CD14-positive monocyte (primary cell): ENCODE data around the gene KRTAP2-2. TPM values are rescaled to one million over a fixed set of nuclear protein-coding genes. Genes with fewer than 3 reads are reported as not detected.
A peak's percentile ranks its signal among the peaks of the same experiment; 100 is the strongest.
"Not testable (repeated sequence)": the region's sequence is repeated elsewhere in the genome, so short reads cannot be mapped to it uniquely, and the experiment has no call there.

Source experiments
- DNase-seq, 3 donors: peaks; one replicate each; pipeline ENCODE4 v3.0.0-alpha.2; 2011 to 2022
- H2AFZ ChIP-seq: 2 replicates; pipeline ENCODE4 v1.6.0; 2012; ENCODE audit warnings: mild to moderate bottlenecking, low read depth, low read length, inconsistent platforms; ENCODE audit not compliant: insufficient read depth, poor library complexity, severe bottlenecking
- H3K27ac ChIP-seq, 2 donors: 1 replicate in 1 of 2; 2 replicates in 1 of 2; pipeline ENCODE4 v1.5.1; 2012 to 2013; ENCODE audit warnings: low read length in 2 of 2, control low read depth in 1 of 2, inconsistent platforms in 1 of 2, low read depth in 1 of 2, mild to moderate bottlenecking in 1 of 2
- H3K27me3 ChIP-seq, 2 donors: one replicate each; pipeline versions ENCODE4 v1.6.0 to v1.6.1; 2011 to 2013; ENCODE audit warnings: low read length in 2 of 2; ENCODE audit not compliant: control insufficient read depth in 2 of 2, insufficient read depth in 2 of 2
- H3K36me3 ChIP-seq, 2 donors: replicated peaks in 1 of 2; 1 replicate in 1 of 2; 2 replicates in 1 of 2; pipeline versions ENCODE4 v1.5.1 to v1.6.1; 2012 to 2013; ENCODE audit warnings: low read length in 2 of 2, control low read depth in 1 of 2, inconsistent platforms in 1 of 2, mild to moderate bottlenecking in 1 of 2; ENCODE audit not compliant: insufficient read depth in 2 of 2, control insufficient read depth in 1 of 2
- H3K4me1 ChIP-seq, 2 donors: 1 replicate in 1 of 2; 2 replicates in 1 of 2; pipeline versions ENCODE4 v1.5.1 to v1.6.1; 2012 to 2013; ENCODE audit warnings: low read length in 2 of 2, control low read depth in 1 of 2, inconsistent platforms in 1 of 2, mild to moderate bottlenecking in 1 of 2, moderate library complexity in 1 of 2; ENCODE audit not compliant: insufficient read depth in 2 of 2, control insufficient read depth in 1 of 2
- H3K4me2 ChIP-seq: replicated peaks from 2 replicates; pipeline ENCODE3; 2012; ENCODE audit warnings: low read length, moderate library complexity, mild to moderate bottlenecking; ENCODE audit not compliant: poor library complexity, severe bottlenecking; ENCODE audit errors: extremely low read depth
- H3K4me3 ChIP-seq, 3 experiments: fragments of 200-600 bp in 1 of 3; sonication (generic) in 1 of 3; replicated peaks in 1 of 3; 1 replicate in 2 of 3; 2 replicates in 1 of 3; pipeline ENCODE4 v1.5.1; 2011 to 2013; ENCODE audit warnings: low read length in 3 of 3, mild to moderate bottlenecking in 3 of 3, control low read depth in 2 of 3, low read depth in 2 of 3, inconsistent platforms in 1 of 3, moderate library complexity in 1 of 3
- H3K79me2 ChIP-seq: 2 replicates; pipeline ENCODE4 v1.6.0; 2012; ENCODE audit warnings: mild to moderate bottlenecking, control low read depth, inconsistent platforms, low read length, moderate library complexity; ENCODE audit not compliant: insufficient read depth
- H3K9ac ChIP-seq: 2 replicates; pipeline ENCODE4 v1.6.0; 2017; ENCODE audit warnings: low read length, mild to moderate bottlenecking; ENCODE audit not compliant: insufficient read depth, poor library complexity, severe bottlenecking
- H3K9me3 ChIP-seq, 2 donors: replicated peaks in 1 of 2; 1 replicate in 1 of 2; 2 replicates in 1 of 2; pipeline versions ENCODE4 v1.5.1 to v1.6.1; 2012 to 2013; ENCODE audit warnings: low read length in 2 of 2, control low read depth in 1 of 2; ENCODE audit not compliant: control insufficient read depth in 1 of 2, insufficient read depth in 1 of 2
- H4K20me1 ChIP-seq: 2 replicates; pipeline ENCODE4 v1.6.0; 2012; ENCODE audit warnings: mild to moderate bottlenecking, low read length, control low read depth, moderate library complexity; ENCODE audit not compliant: insufficient read depth
- H3K27ac Mint-ChIP-seq, 7 donors: one replicate each; pipeline ENCODE4 v1.8.0; 2020; ENCODE audit warnings: mild to moderate bottlenecking in 7 of 7, mixed read lengths in 7 of 7, moderate library complexity in 6 of 7, inconsistent platforms in 2 of 7
- H3K27me3 Mint-ChIP-seq, 3 donors: one replicate each; pipeline ENCODE4 v1.8.0; 2021 to 2022; ENCODE audit warnings: low read depth in 3 of 3, mild to moderate bottlenecking in 3 of 3, mixed read lengths in 3 of 3, moderate library complexity in 3 of 3, inconsistent platforms in 1 of 3
- H3K36me3 Mint-ChIP-seq, 2 donors: one replicate each; pipeline ENCODE4 v1.8.0; 2020; ENCODE audit warnings: mixed read lengths in 2 of 2, inconsistent platforms in 1 of 2, mild to moderate bottlenecking in 1 of 2
- H3K4me1 Mint-ChIP-seq: one replicate; pipeline ENCODE4 v1.8.0; 2020; ENCODE audit warnings: mild to moderate bottlenecking, mixed read lengths
- H3K4me3 Mint-ChIP-seq, 2 donors: one replicate each; pipeline ENCODE4 v1.8.0; 2020; ENCODE audit warnings: mild to moderate bottlenecking in 2 of 2, mixed read lengths in 2 of 2, moderate library complexity in 1 of 2
- H3K9me3 Mint-ChIP-seq, 7 donors: one replicate each; pipeline ENCODE4 v1.8.0; 2020 to 2022; ENCODE audit warnings: mixed read lengths in 7 of 7, mild to moderate bottlenecking in 6 of 7, moderate library complexity in 6 of 7, inconsistent platforms in 2 of 7
- CTCF ChIP-seq: fragments of 200-600 bp; IDR thresholded peaks from one replicate; pipeline ENCODE4 v1.8.0; 2022; ENCODE audit warnings: antibody characterized with exemption, mild to moderate bottlenecking
- WGBS: methylation state at CpG from one replicate; pipeline ENCODE4 v1.1.5; 2013; ENCODE audit warnings: missing lambda C conversion rate; ENCODE audit not compliant: insufficient coverage; 5-methylcytosine and 5-hydroxymethylcytosine counted together
- intact Hi-C, 2 donors: fragments of 100-400 bp; cut with micrococcal nuclease; formaldehyde crosslinking; loops; one replicate each; pipeline versions ENCODE4 v1.15.0 to v1.15.1; 2023
- polyA plus RNA-seq, 3 donors: library from polyadenylated mRNA; depleted of rRNA in 1 of 3; unstranded in 2 of 3; stranded (reverse) in 1 of 3; fragments of 300-500 nt in 2 of 3; fragments of >200 nt in 1 of 3; fragmentation: Illumina TruSeq in 2 of 3; gene quantifications; 1 replicate in 2 of 3; 2 replicates in 1 of 3; pipeline ENCODE4 v1.2.3, GENCODE V29; 2012 to 2021

Gene KRTAP2-2
- polyA plus RNA-seq, 3 donors = not detected

- Histone ChIP-seq H3K9me3 (no peaks in the 10 kb centered on the region), H2AFZ (no peak overlapping the region), H3K9ac (no peak overlapping the region), H3K27me3 (peaks cover 19 to 28% of the 10 kb centered on the region in 2 donors), H3K36me3 (no peaks in the 10 kb centered on the region), H3K4me3 (no peak overlapping the region), H3K27ac (no peak overlapping the region), H3K4me1 (no peaks in the 10 kb centered on the region), H3K4me2 (no peak overlapping the region), H4K20me1 (no peaks in the 10 kb centered on the region), H3K79me2 (no peaks in the 10 kb centered on the region)
- H3K27me3 Mint-ChIP-seq = peaks cover 13 to 30% (median 20%) of the 10 kb centered on the region in 3 donors
- H3K4me3 Mint-ChIP-seq = no peak overlapping the region
- WGBS = 100% methylated on average over 1 of the region's 1 CpG
- H3K27ac Mint-ChIP-seq = no peak overlapping the region
- no peak for DNase-seq
- H3K9me3 Mint-ChIP-seq = peaks cover 0 to 9% (median 2%) of the 10 kb centered on the region in 7 donors
- no peaks in the 10 kb centered on the region for H3K4me1 Mint-ChIP-seq
- no peak for TF ChIP-seq CTCF
- peaks cover 0 to 2% of the 10 kb centered on the region in 2 donors for H3K36me3 Mint-ChIP-seq
- intact Hi-C loops = no loop called here
These were observed 6.9 kb upstream of the KRTAP2-2 start for GRCh38 chr17:41061964-41062363.

- peak within 1 kb of the TSS in 1 of 7 donors; percentile 64 for H3K27ac Mint-ChIP-seq
- WGBS = 100% methylated on average over 2 of the region's 6 CpGs
These were observed 5.1 kb upstream of the KRTAP2-2 start, which contains the start of gene KRTAP2-3 for GRCh38 chr17:41060052-41060604. KRTAP2-3 (minus strand) TSS chr17:41060114; CDS start chr17:41060050, 64 bp downstream.

GRCh38 chr17:41059276-41060051, 4.4 kb upstream of the KRTAP2-2 start:
- H3K9ac ChIP-seq, H2AFZ ChIP-seq, H3K4me2 ChIP-seq, H3K9me3 ChIP-seq, H3K4me1 Mint-ChIP-seq, H3K4me3 ChIP-seq, DNase-seq, H3K4me1 ChIP-seq, H3K27ac ChIP-seq, H4K20me1 ChIP-seq, H3K36me3 Mint-ChIP-seq, H3K36me3 ChIP-seq, H3K79me2 ChIP-seq, H3K9me3 Mint-ChIP-seq, intact Hi-C loops: not testable (repeated sequence)
- 76% methylated on average over 5 of the region's 31 CpGs for WGBS
- H3K27me3 ChIP-seq = peaks cover 19 to 28% of the 10 kb centered on the region in 2 donors
- Mint-ChIP-seq H3K27me3 (peaks cover 13 to 33% (median 20%) of the 10 kb centered on the region in 3 donors), H3K27ac (peak overlapping the region in 1 of 7 donors; percentile 64), H3K4me3 (peak overlapping the region in 1 of 2 donors; percentile 15)

More at GRCh38 chr17:41060052-41060604, 5.1 kb upstream of the KRTAP2-2 start, which contains the start of gene KRTAP2-3:
- DNase-seq = no peak
- H3K4me1 Mint-ChIP-seq = no peaks in the 10 kb centered on the region
- Histone ChIP-seq H4K20me1 (no peaks in the 10 kb centered on the region), H3K9ac (no peak within 1 kb of the TSS), H3K79me2 (no peaks in the 10 kb centered on the region), H3K4me1 (no peaks in the 10 kb centered on the region), H3K36me3 (no peaks in the 10 kb centered on the region), H3K4me2 (no peak within 1 kb of the TSS), H2AFZ (no peak within 1 kb of the TSS), H3K27me3 (peaks cover 19 to 28% of the 10 kb centered on the region in 2 donors), H3K27ac (no peak within 1 kb of the TSS), H3K4me3 (no peak within 1 kb of the TSS), H3K9me3 (no peaks in the 10 kb centered on the region)
- intact Hi-C loops = no loop called here
- peak within 1 kb of the TSS in 1 of 2 donors; percentile 32 for H3K4me3 Mint-ChIP-seq
- peaks cover 0 to 2% of the 10 kb centered on the region in 2 donors for H3K36me3 Mint-ChIP-seq
- H3K27me3 Mint-ChIP-seq = peaks cover 13 to 33% (median 20%) of the 10 kb centered on the region in 3 donors
- peaks cover 0 to 9% (median 2%) of the 10 kb centered on the region in 7 donors for H3K9me3 Mint-ChIP-seq
- TF ChIP-seq CTCF = no peak
